Adipose tissue (tissue), 3 donors: ENCODE measurements around the gene SLC4A2. TPM values are rescaled to one million over a fixed set of nuclear protein-coding genes. Genes with fewer than 3 reads are reported as not detected.

Source experiments
- H3K27ac ChIP-seq: one replicate; pipeline ENCODE4 v1.5.1; 2013; ENCODE audit warnings: low read depth, low read length
- WGBS, 3 donors: extraction: QIAGEN DNeasy Blood & Tissue Kit; methylation state at CpG; one replicate each; pipeline ENCODE4 v1.1.7; 2013; 5-methylcytosine and 5-hydroxymethylcytosine counted together
- polyA plus RNA-seq, 3 donors: library from polyadenylated mRNA; stranded (reverse); fragments of 200-250 nt; gene quantifications; one replicate each; pipeline ENCODE4 v1.2.3, GENCODE V29; 2013
- donor health status: healthy with polysubstance abuse.
- donor health status: Bipolar disorder and iron deficiency.
- donor health status: healthy.

SLC4A2 gene
- polyA plus RNA-seq, 3 donors: 63.7 to 73.3 (median 64.8) TPM

GRCh38 chr7:151101621-151102396 lies 42.4 kb downstream of the SLC4A2 start:
- H3K27ac ChIP-seq: no peak overlapping the region
- WGBS, 3 donors: 77 to 80% (median 78%) methylated on average over 24 of the region's 24 CpGs

DNA sequence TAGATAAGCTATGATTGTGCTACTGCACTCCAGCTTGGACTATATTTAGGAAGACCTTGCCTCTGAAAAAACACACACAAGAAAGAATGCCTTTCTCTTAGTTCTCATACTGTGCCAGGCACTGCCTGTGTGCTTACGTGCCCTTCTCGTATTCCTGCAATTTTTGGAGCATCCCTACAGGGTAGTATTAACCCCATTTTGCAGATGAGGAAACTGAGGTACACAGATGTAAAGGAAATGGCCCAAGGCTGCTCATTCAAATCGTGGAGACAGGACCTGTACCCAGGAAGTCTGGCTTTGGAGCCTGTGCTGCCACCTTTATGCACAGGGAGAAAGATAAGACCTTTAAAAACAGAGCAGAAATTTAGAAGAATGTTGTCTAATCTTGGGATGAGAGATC lies 43.6 kb downstream of the SLC4A2 start:
- no peak overlapping the region for H3K27ac ChIP-seq
- 70 to 84% (median 78%) methylated on average over 3 of the region's 3 CpGs for WGBS, 3 donors

DNA sequence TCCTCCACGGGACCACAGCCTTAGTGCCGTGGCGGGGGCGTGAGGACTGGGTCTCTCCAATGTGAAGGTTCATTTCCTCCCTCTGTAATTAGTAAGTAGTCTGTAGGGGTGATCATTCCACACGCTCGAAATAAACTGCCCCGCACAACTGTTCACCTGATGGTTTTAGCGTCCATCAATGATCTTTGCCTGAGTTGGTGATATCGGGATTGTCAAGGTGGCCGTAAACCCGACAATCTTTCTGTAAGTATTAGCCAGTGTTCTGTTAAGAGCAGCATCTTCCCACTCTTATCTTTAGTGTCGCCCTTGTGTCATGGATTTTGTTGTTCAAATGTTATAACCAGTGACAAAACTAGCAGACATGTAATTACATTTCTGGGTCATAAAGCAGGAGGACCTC lies 44.6 kb downstream of the SLC4A2 start:
- no peak overlapping the region for H3K27ac ChIP-seq
- WGBS, 3 donors: 78 to 92% (median 87%) methylated on average over 12 of the region's 12 CpGs

DNA sequence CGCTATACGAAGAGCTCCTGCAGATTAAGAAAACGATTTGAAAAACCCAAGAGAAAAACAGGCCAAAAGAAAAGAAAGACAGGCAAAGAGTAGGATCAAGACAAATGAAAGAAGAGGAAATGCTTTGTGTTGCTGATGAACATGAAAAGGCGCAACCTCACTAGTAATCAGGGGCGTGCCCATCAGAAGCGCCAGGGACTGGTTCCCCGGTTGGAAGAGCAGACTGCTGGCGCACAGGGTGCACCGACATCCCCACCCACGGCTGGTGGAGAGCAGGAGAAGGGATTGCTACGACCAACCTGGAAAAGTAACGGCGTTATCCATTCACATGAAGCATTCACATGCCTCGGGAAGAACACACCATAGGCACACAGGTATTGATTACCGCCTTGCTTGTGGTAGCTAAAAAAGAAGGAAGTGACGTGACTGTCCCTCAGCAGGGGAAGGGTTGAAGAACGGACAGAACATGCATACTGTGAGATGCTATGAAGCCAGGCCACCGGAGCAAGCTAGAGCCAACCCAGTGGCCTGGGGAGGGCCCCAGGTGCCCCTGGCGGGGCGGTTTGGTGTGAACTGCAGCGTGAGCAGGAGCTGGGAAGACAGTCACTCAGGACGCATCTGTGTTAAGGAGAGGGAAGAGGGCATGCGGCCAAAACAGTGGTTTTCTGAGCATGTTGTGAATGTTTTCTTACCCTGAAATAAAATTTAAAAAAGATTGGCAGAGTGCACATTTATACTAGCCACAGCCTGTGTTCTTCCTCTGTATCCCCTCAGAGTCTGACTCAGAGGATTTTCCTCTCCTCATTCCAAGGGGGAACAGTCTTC lies 45.2 kb downstream of the SLC4A2 start:
- 69 to 77% (median 70%) methylated on average over 23 of the region's 23 CpGs for WGBS, 3 donors
- no peak overlapping the region for H3K27ac ChIP-seq

DNA sequence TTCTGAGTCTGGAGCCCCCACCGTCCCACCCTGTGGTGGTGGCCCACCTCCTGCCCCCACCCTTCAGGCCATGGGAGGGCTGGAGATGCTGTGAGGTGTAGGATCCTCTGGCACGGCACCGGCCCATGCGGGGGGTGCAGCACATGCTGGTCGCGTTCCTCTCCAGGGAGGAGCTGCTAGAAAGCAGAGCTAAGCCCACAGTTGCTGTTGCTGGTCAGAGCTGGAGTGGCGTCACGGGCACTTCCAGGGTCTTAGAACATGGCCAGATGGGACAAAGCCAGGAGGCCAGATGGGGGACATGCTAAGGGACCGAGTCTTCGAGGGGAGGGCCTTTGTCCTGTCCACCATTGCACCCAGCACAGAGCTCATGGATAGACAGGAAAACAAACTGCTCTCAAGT lies 48.5 kb downstream of the SLC4A2 start:
- H3K27ac ChIP-seq: no peak overlapping the region
- 74 to 82% (median 79%) methylated on average over 10 of the region's 10 CpGs for WGBS, 3 donors

DNA sequence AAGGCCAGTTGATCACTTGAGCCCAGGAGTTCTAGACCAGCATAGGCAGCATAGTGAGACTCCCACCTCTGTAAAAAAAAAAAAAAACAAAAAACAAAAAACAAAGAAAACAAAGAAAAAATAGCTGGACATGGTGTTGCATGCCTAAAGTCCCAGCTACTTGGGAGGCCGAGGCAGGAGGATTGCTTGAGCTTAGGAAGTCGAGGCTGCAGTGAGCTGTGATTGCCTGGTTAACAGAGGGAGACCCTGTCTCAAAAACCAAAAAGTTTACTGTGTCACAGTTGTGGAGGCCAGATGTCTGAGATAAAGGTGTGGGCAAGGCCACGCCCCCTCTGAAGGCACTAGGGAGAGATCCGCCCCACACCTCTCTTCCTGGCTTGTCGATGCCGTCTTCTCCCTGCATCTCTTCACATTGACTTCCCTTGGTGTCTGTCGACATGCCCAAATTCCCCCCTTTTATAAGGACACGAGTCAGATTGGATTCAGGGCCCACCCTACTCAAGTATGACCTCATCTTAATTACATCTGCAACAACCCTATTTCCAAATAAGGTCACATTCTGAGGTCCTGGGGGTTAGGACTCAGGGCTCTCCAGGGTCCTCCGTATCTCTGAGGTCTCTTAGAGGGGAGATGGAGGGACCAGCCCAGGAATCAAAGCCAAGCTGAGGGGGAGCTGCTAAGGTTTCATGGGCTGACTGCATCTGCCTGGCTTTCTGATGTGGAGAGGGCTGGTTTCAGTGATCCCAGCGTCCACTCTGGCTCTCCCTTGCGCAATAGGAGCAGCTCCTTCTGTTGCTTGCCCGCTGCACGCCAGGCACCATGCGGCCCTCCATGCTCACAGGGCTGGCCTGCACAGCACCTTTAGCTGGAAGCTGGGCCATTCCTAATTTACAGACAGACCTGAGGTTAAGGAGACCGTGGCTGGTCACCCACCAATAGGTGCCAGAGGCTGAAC lies 50.0 kb downstream of the SLC4A2 start:
- H3K27ac ChIP-seq: no peak overlapping the region
- 64 to 77% (median 70%) methylated on average over 15 of the region's 15 CpGs for WGBS, 3 donors

DNA sequence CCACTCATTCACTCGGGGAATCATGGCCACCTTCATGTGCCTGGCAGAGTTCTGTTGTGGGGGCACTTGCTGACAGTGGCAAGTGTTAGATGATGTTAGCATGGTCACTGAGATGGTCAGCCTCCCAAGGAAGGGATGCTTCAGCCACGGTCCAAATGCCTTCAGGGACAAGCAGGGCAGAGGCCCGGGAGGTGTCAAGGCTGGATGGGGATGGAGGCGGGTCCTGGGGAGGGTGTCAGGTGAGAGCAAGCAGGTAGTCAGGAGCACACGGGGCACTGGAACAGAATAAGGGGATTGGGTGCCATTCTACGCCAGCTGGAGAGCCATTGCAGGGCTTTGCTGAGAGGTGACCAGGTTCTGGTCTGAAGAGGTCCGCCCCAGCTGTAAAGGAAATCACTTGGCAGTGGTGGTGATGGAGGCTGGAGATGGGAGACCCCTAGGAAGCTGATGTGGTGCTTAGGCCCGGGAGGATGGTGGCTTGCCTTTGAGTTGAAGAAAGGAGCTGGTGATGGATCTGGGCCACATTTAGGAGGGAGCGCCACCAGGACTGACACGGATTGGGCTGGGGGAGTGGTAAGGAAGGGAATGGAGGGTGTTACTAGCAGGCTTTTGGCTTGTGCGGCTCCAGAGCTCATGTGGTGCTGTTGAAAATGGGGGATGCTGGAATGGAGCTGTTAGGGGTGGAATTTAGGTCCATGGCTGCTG lies 51.0 kb downstream of the SLC4A2 start:
- H3K27ac ChIP-seq: no peak overlapping the region

GRCh38 chr7:151110941-151111645 lies 51.7 kb downstream of the SLC4A2 start:
- WGBS, 3 donors: 18 to 43% (median 38%) methylated on average over 20 of the region's 20 CpGs
- H3K27ac ChIP-seq: no peak overlapping the region

More for the DNA sequence above, 51.0 kb downstream of the SLC4A2 start:
- 76 to 78% (median 76%) methylated on average over 11 of the region's 11 CpGs for WGBS, 3 donors

GRCh38 chr7:151113344-151114150 lies 54.2 kb downstream of the SLC4A2 start:
- 54 to 80% (median 79%) methylated on average over 13 of the region's 13 CpGs for WGBS, 3 donors
- H3K27ac ChIP-seq: no peak overlapping the region

GRCh38 chr7:151114151-151115090 lies 55.0 kb downstream of the SLC4A2 start:
- H3K27ac ChIP-seq: no peak overlapping the region
- 28 to 41% (median 30%) methylated on average over 74 to 101 of the region's 101 CpGs for WGBS, 3 donors

- 10 to 21% (median 14%) methylated on average over 76 to 114 of the region's 114 CpGs for WGBS, 3 donors
- no peak overlapping the region for H3K27ac ChIP-seq
These were observed 55.9 kb downstream of the SLC4A2 start for GRCh38 chr7:151115121-151115835.

DNA sequence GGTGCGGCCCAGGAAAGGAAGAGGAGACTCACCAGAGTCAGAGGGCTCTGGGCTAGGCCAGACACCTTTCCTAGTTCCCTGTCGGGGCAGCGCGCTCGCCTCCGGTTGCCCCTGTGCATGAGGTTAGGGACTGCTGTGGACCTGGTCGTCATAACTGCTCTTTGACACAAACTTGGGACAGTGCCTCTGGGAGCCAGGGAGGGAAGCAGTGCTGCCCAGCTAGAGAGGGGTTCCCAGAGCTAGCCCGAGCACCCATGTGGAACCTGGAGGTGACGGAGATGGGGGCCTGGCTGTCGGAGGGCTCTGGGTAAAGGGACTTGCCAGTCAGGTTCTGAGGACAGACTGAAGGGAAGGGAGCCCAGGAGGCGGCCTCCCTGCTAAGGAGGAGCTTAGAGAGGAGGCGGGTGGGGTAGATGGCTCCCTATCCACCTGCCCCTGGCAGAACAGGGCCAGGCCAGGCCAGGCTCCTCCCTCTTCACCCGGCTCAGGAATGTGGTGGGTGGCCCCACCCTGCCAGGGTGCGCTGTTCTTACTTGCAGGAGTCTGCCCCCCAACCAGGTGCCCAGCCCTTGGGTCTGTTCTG lies 56.5 kb downstream of the SLC4A2 start:
- no peak overlapping the region for H3K27ac ChIP-seq
- 67 to 86% (median 80%) methylated on average over 14 of the region's 14 CpGs for WGBS, 3 donors

- WGBS, 3 donors: 92 to 93% (median 93%) methylated on average over 23 to 27 of the region's 27 CpGs
- H3K27ac ChIP-seq: no peak overlapping the region
These were observed 57.4 kb downstream of the SLC4A2 start for GRCh38 chr7:151116603-151117440.

GRCh38 chr7:151117565-151117964 lies 58.2 kb downstream of the SLC4A2 start:
- 77 to 93% (median 85%) methylated on average over 12 of the region's 12 CpGs for WGBS, 3 donors
- H3K27ac ChIP-seq: no peak overlapping the region
